Measurements from ENCODE around the gene NR2C2AP.
"Not testable (repeated sequence)": the region's sequence is repeated elsewhere in the genome, so short reads cannot be mapped to it uniquely, and the experiment has no call there.

Gene NR2C2AP, protein sequence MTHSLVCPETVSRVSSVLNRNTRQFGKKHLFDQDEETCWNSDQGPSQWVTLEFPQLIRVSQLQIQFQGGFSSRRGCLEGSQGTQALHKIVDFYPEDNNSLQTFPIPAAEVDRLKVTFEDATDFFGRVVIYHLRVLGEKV

DNA sequence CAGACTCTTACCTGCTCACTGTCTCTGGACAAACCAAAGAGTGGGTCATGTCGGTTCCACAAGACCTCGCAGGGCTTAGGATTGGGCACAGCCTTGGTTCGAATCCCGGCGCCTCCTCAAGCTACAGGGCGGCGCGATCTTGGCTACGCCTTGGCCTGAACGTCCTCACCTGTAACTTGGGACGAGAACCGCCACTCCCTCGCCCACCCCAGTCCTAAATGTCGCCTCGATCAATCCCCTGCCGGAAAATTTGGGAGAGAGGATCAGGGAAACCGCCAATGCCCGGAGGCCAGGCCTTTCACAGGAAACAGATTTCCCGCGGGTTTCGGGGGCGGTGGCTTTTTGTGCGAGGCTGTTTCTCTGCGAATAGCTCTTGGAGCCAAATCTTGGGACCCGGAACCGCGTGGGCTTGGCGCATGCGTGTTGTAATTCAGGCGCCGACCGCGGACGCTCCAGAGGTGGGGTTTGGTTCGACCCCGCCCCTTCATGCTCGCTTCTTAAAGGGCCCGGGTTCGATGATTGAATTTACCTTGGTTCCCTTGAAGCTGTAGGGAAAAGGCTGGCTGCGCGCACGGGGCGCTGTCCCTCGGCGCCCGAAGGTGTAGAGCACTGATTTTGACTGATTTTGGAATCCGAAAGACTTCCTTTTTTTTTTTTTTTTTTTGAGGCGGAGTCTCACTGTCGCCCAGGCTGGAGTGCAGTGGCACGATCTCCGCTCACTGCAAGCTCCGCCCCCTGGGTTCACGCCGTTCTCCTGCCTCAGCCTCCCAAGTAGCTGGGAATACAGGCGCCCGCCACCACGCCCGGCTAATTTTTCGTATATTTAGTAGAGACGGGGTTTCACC is at the start of gene NR2C2AP:
NR2C2AP (minus strand) TSS at position 403 of the 845 bp plus-strand sequence; CDS start at position 49, 354 bp downstream.
- DNase-seq (ENCODE audit: low read depth in 3 of 3) = peak; percentile 89 to 91 (median 89)

DNA sequence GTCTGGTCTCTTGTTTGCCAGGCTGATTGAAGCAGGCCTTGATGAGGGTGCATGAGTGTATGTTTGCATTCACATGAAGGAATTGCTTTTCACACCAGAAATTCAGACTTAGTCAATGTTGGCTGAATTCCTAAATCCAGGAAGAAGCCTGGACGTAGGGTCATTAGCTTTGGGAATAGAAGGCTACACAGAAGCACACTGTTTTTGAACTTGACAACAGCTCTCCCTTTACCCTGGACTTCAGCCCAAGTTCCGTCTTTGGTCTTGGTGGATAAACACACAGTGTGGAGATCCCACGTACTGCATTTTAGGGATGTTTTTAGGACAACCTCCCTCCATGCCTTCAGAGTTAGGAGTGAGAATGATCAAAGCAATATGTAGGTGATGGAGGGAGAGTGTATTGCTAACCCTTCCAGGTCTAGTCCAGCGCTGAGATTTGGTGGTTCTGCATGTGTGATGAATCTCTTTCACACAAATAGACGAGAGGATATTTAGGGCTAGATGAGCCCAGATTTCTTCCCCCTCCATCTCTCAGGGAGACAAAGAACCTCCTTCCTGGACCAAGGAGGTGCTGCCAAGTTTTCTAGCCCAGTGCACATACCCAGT is 47.1 kb upstream of the NR2C2AP start:
- DNase-seq (ENCODE audit: low read depth in 3 of 3) = no peak

DNA sequence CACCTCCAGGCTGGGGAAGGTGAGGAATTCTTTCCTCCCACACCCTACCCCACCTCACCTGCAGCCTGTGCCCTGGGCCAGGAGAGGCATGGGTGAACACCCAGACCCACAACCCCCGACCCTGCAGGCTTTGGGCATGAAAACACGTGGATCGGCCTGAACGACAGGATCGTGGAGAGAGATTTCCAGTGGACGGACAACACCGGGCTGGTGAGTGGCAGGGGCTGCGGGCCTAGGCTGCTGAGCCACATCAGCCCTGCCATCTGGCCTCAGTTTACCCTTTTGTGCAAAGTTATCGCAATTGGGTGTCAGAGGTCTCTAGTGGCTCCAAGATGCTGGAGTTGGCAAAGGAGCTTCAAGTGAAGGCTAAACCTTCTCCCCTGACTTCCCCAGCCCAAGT is 37.3 kb upstream of the NR2C2AP start:
- DNase-seq (ENCODE audit: low read depth in 3 of 3) = no peak

DNA sequence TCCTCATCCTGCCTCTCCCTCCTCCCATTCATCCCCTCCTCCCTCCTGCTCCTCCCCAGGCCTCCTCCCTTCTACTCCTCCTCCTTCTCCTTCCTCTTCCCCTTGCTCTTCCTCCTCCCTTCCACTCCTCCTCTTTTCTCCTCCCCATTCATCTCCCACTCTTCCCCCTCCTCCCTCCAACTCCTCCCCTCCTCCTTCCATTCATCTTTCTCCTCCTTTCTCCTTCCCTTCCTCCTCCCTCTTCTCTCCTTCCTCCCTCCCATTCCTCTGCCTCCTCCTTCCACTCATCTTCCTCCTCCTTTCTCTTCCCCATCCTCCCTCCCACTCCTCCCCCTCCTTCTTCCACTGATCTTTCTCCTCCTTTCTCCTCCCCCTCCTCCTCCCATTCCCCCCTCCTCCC is 36.5 kb upstream of the NR2C2AP start:
- no peak for DNase-seq (ENCODE audit: low read depth in 3 of 3)

DNA sequence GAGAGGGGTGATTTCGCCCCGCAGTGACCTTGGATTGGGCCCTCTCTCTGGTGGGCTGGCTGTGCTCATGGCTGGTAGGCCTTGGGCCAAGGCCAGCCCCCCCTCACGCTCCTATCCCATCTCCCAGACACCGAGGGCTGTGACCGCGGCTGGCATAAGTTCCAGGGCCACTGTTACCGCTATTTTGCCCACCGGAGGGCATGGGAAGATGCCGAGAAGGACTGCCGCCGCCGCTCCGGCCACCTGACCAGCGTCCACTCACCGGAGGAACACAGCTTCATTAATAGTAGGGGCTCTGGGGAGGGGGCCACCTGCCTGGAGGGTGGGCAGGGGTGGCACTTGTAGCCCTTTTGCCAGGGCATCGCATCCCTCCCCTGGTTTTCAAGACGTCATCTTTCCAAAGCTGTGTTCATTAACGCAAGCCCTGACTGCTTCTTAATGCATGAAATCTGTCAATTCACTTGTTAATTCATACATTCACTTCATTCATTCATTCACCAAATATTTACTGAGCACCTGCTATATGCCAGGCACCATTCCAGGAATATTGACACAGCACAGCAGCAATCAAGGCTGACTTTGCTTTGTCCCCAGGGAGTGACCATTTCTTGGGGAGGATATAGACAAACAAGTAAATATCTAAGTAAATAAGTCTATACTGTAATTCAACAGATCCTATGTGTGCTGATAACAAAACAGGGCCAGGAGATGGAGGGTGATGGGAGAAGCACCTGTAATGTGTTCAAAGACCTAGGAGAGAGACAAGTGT is 35.1 kb upstream of the NR2C2AP start:
- DNase-seq (ENCODE audit: low read depth in 3 of 3) = no peak

DNA sequence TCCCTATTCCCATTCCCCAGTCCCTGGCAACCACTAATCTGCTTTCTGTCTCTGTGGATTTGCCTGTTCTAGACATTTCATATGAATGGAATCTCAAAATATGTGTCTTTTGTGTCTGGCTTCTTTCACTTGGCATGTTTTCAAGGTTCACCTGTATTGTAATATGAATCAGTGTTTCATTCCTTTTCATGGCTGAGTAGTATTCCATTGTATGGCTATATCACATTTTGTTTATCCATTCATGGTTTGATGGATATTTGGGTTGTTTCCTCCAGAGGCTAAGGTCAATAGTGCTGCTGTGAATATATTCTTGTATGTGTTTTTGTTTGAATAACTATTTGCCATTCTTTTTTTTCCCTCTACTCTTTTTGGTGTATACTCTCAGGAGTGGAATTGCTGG is 33.0 kb upstream of the NR2C2AP start:
- no peak for DNase-seq (ENCODE audit: low read depth in 3 of 3)

DNA sequence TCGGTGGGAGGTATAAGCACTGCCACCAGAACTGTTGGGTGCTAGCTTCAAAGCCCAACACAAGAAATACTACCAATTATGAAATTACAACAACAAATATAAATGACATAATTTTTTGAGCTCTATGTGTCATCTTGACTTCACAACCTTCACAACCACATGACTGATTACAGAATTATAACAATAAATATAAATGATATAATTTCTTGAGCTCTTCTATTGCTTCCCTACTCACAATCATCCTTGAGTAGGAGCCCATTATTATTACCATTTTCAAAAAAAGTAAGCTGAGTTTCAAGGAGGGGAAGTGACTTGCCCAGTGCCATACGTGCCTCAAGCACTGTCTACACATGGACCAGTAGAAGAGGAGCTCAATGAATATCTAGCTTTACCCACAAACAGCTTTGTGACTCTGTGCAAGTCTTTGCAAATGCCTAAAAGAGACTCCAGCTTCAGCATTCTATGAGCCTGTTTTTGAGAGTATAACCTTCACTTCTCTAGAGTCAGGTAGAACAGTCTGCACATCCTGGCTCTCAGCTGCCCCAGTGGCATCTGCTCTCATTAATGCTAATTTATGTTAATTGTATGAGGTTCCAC is 31.1 kb upstream of the NR2C2AP start:
- DNase-seq (ENCODE audit: low read depth in 3 of 3) = no peak

DNA sequence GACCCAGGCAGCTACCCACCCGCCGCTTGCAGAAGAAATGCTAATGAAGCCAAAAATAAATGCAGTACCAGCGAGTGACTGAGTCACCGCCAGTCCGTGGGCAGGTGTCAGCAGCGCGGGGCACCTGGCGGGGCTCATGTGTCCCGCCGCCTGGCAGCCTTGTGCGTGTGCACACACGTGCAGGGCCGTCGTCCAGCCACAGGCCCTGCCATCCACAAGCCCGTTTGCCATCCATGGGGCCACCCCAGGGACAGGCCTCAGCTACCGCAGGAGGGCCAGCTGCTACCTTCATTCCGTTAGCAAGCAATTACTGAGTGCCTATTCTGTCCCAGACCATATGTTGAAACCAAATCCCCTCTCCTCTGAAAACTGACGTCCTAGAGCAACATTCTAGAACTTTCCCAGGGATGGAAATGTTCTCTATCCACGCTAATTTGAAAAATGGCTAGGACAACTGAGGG is 29.1 kb upstream of the NR2C2AP start:
- no peak for DNase-seq (ENCODE audit: low read depth in 3 of 3)

DNA sequence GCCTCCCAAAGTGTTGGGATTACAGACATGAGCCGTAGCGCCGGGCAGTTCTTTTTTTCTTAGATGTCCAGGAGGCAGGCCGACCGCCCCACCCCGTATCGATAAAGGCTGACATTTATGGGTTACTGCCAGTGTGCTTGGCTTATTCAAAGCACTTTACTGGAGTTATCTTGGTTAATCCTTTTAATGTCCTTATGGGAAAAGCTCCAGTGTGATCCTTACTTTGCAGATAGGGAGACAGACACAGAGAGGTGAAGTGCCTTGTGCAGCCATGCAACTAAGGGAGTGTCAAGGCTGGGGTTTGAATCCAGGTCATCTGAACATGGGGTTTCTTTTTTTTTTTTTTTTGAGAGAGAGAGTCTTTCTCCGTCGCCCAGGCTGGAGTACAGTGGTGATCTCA is 27.8 kb upstream of the NR2C2AP start:
- DNase-seq (ENCODE audit: low read depth in 3 of 3) = no peak

DNA sequence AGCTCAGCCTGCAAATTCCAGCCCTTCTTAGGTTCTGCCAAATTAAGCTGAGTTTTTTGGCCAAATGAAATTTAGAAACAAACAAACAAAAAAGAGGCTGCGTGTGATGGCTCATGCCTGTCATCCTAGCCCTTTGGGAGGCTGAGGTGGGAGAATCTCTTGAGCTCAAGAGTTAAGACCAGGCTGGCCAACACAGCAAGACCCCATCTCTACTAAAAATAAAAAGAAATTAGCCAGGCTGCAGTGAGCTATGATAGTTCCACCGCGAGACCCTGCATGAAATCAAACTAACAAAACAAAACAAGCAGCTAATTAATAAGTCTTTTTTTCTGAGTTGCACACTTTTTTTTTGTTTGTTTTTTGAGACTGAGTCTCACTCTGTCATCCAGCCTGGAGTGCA is 26.5 kb upstream of the NR2C2AP start:
- no peak for DNase-seq (ENCODE audit: low read depth in 3 of 3)

DNA sequence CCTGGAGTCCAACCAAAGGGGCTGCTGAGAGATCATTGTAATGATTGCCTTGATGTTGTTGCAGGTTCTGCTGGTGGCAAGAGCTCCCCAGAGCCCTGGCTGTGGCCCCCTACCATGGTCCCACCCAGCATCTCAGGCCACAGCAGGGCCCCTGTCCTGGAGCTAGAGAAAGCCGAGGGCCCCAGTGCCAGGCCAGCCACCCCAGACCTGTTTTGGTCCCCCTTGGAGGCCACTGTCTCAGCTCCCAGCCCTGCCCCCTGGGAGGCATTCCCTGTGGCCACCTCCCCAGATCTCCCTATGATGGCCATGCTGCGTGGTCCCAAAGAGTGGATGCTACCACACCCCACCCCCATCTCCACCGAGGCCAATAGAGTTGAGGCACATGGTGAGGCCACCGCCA is 24.0 kb upstream of the NR2C2AP start:
- no peak for DNase-seq (ENCODE audit: low read depth in 3 of 3)

DNA sequence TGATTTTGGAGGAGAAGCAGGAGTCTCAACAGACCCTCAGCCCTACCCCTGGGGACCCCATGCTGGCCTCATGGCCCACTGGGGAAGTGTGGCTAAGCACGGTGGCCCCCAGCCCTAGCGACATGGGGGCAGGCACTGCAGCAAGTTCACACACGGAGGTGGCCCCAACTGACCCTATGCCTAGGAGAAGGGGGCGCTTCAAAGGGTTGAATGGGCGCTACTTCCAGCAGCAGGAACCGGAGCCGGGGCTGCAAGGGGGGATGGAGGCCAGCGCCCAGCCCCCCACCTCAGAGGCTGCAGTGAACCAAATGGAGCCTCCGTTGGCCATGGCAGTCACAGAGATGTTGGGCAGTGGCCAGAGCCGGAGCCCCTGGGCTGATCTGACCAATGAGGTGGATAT is 23.4 kb upstream of the NR2C2AP start:
- DNase-seq (ENCODE audit: low read depth in 3 of 3) = no peak

DNA sequence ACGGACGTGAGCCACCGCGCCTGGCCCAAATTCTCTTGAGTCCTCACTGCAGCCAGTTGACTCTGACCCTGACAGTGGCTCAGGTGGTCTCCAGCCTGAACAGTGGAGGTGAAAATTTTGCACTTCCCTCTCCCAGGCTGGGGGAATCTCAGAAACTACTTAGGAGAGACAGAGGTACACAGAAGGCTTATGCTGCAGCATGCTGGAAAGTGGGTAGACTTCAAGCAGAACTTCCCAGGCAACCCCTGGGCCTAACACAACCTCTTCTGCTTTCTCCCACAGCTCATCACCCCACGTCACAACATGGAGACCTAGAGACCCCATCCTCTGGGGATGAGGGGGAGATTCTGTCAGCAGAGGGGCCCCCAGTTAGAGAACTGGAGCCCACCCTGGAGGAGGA is 23.0 kb upstream of the NR2C2AP start:
- no peak for DNase-seq (ENCODE audit: low read depth in 3 of 3)

DNA sequence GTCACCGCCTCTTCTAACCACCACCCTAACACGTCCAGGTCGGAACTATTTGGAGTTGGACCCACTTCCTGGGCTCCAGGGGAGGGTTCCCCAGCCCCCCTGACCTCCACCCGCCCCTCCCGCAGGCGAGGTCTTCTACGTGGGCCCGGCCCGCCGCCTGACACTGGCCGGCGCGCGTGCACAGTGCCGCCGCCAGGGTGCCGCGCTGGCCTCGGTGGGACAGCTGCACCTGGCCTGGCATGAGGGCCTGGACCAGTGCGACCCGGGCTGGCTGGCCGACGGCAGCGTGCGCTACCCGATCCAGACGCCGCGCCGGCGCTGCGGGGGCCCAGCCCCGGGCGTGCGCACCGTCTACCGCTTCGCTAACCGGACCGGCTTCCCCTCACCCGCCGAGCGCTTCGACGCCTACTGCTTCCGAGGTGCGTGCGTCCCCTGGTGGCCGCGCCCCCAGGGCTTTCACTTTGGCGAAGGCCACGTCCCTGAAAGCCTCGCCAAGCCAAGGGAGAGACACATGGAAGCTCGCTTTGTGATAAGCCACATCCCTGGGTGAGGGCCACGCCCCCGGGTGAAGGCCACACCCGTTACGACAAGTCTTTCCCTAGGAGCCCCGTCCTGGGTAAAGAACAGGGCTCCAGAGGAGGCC is 21.8 kb upstream of the NR2C2AP start:
- DNase-seq (ENCODE audit: low read depth in 3 of 3) = peak; percentile 47 to 65 (median 57)

DNA sequence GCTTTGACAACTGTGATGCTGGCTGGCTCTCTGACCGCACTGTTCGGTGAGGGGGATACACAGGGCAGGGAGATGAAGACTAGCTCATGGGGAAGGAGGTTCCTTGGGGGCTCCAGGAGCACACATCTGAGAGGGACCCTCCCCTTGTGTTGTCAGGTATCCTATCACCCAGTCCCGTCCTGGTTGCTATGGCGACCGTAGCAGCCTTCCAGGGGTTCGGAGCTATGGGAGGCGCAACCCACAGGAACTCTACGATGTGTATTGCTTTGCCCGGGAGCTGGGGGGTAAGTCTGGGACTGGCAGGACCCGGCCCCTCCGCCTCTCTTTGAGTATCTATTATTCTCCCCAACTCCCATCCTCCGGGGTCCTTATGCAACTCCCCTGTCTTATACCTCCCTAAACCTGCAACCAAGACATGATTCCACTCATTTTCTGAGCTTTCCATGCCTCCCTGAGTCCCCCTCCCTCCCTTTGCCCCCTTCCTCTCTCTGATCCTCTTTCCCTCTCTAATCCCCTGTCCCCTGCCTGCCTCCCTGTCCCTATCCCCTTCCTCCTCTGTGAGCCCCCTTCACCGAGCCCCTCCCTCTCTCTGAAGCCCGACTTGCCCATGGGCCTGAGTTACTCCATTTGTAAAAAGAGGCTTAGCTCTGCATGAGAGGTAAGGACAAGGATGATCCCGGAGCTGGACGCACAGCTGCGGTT is 21.1 kb upstream of the NR2C2AP start:
- DNase-seq (ENCODE audit: low read depth in 3 of 3) = no peak

DNA sequence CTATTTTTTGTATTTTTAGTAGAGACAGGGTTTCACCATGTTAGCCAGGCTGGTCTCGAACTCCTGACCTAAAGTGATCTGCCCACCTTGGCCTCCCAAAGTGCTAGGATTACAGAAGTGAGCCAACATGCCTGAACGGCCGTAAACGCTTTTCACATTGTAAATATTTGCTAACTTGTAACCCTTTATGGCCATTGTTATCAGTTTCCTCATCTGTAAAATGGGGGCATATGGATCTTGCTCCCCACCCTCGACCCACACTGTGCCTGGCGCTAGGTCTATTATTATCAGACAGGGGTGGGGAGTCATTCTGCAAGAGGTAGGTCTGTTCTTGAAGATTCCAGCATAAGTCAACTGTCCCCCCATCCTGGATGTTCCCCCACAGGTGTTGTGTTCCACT is 20.4 kb upstream of the NR2C2AP start:
- DNase-seq (ENCODE audit: low read depth in 3 of 3) = no peak

DNA sequence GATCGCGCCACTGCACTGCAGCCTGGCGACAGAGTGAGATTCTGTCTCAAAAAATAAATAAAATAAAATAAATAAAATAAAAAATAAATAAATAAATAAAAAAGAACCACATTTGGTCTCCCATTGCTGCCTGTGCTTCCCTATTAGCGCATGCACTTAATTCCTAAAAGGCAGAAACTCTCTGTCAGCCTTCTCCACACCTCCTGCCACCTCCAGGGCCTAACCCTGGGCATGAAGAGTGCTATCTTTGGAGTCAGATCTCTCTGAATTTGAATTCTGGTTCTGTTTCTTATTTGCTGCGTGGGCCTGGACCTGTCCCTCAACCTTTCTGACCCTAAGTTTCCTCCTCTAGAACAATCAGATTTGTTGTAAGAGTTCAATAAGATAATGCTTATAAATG is 19.8 kb upstream of the NR2C2AP start:
- DNase-seq (ENCODE audit: low read depth in 3 of 3) = no peak

DNA sequence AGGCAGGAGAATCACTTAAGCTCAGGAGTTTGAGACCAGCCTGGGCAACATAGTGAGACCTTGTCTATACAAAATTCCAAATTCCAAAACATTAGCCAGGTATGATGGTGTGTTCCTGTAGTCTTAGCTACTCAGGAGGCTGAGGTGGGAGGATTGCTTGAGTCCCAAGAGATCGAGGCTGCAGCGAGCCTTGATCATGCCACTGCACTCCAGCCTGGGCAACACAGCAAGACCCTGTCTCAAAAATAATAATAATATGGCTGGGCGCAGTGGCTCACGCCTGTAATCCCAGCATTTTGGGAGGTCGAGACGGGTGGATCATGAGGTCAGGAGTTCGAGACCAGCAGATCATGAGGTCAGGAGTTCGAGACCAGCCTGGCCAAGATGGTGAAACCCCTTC is 17.8 kb upstream of the NR2C2AP start:
- not testable (repeated sequence) for DNase-seq (ENCODE audit: low read depth in 3 of 3)

DNA sequence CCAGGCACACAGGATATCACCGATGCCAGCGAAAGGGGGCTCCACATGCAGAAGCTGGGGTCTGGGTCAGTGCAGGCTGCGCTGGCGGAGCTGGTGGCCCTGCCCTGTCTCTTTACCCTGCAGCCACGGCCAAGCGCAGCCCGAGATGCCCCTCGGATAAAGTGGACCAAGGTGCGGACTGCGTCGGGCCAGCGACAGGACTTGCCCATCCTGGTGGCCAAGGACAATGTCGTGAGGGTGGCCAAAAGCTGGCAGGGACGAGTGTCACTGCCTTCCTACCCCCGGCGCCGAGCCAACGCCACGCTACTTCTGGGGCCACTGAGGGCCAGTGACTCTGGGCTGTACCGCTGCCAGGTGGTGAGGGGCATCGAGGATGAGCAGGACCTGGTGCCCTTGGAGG is 15.7 kb upstream of the NR2C2AP start:
- DNase-seq (ENCODE audit: low read depth in 3 of 3) = no peak

DNA sequence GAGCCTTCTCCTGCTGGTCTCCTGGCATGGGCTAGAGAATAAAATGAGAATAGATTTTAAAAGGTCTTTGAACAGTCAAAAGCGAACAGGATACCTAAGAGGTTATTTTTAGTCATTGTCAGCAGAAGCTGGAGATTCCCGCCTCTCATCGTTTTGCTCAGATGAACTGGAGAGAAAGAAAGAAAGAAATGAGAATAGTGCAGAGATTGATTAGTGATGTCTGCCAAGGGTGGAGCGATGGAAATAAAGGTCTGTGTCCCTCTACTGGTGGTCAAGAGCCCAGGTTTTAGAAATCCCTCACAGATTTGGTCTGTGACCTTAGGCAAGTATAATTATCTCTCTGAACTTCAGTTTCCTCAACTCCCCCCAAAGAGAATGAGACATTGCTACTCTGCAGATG is 13.9 kb upstream of the NR2C2AP start:
- DNase-seq (ENCODE audit: low read depth in 3 of 3) = no peak

DNA sequence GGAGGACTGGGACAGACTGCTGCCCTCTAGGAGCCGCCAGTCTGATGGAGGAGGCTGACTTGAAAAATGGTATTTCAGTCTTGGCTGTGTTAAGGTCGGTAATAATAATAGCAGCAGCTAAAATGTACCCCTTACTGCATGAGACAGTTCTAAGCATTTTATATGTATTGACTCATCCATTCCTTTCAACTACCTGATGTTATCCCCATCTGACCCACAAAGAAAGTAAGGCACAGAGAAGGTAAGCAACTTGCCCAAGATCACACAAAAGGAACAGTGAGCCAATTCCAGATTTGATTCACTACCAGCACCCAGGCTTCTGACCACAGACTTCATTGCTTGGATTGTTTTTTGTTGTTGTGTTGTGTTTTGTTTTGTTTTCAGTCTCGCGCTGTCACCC is 12.6 kb upstream of the NR2C2AP start:
- no peak for DNase-seq (ENCODE audit: low read depth in 3 of 3)
